GM23338 (cell line): ENCODE measurements around the gene PRCD. TPM values are rescaled to one million over a fixed set of nuclear protein-coding genes. Genes with fewer than 3 reads are reported as not detected.

Experiments
- ATAC-seq: fragments of 200-7000 bp; cut with Tn5 transposase; 3 replicates; pipeline ENCODE4 v1.9.1; 2020
- DNase-seq: peaks from one replicate; pipeline ENCODE4 v3.0.0-alpha.2; 2015; ENCODE audit warnings: low spot score
- H2AFZ ChIP-seq: fragments of 200-600 bp; sonication (generic); 2 replicates; pipeline ENCODE4 v1.8.0; 2016; ENCODE audit warnings: antibody characterized with exemption, mild to moderate bottlenecking, moderate library complexity
- H3F3A ChIP-seq: fragments of 200-600 bp; sonication (generic); replicated peaks from 2 replicates; pipeline ENCODE4 v1.8.0; 2017; ENCODE audit warnings: antibody characterized with exemption, mixed run types, low read depth
- H3K27ac ChIP-seq: fragments of 200-600 bp; sonication (generic); 2 replicates; pipeline ENCODE4 v1.6.1; 2016; ENCODE audit warnings: low read depth
- H3K27me3 ChIP-seq: fragments of 200-600 bp; sonication (generic); 2 replicates; pipeline ENCODE4 v1.8.0; 2016; ENCODE audit warnings: mild to moderate bottlenecking, mixed run types, moderate library complexity; ENCODE audit not compliant: insufficient read depth
- H3K36me3 ChIP-seq: fragments of 200-600 bp; sonication (generic); 2 replicates; pipeline ENCODE4 v1.8.0; 2016; ENCODE audit warnings: mild to moderate bottlenecking; ENCODE audit not compliant: insufficient read depth
- H3K4me1 ChIP-seq: fragments of 200-600 bp; sonication (generic); 2 replicates; pipeline ENCODE4 v1.8.0; 2016; ENCODE audit warnings: mild to moderate bottlenecking, moderate library complexity; ENCODE audit not compliant: insufficient read depth
- H3K4me2 ChIP-seq: fragments of 200-600 bp; sonication (generic); 2 replicates; pipeline ENCODE4 v1.7.1; 2017; ENCODE audit warnings: mixed run types
- H3K4me3 ChIP-seq: fragments of 200-600 bp; sonication (generic); 2 replicates; pipeline ENCODE4 v1.6.1; 2016; ENCODE audit warnings: mixed run types
- H3K79me2 ChIP-seq: fragments of 200-600 bp; sonication (generic); replicated peaks from 2 replicates; pipeline ENCODE4 v1.8.0; 2017; ENCODE audit warnings: mild to moderate bottlenecking; ENCODE audit not compliant: insufficient read depth
- H3K9me2 ChIP-seq: fragments of 200-600 bp; sonication (generic); 2 replicates; pipeline ENCODE4 v1.8.0; 2017; ENCODE audit not compliant: insufficient read depth
- H4K20me1 ChIP-seq: fragments of 200-600 bp; sonication (generic); replicated peaks from 2 replicates; pipeline ENCODE4 v1.8.0; 2017; ENCODE audit warnings: mild to moderate bottlenecking; ENCODE audit not compliant: insufficient read depth
- H3K27ac Mint-ChIP-seq: 2 replicates; pipeline ENCODE4 v1.8.0; 2020; ENCODE audit warnings: inconsistent platforms, mild to moderate bottlenecking, moderate library complexity, mixed read lengths
- H3K27me3 Mint-ChIP-seq: 3 replicates; pipeline ENCODE4 v1.8.0; 2022; ENCODE audit warnings: low read depth, mild to moderate bottlenecking, moderate library complexity, mixed read lengths, inconsistent platforms; ENCODE audit not compliant: insufficient read depth, poor library complexity
- H3K36me3 Mint-ChIP-seq: 3 replicates; pipeline ENCODE4 v1.8.0; 2021; ENCODE audit warnings: low read depth, mild to moderate bottlenecking, inconsistent platforms, moderate library complexity, mixed read lengths
- H3K4me1 Mint-ChIP-seq: 3 replicates; pipeline ENCODE4 v1.8.0; 2020; ENCODE audit warnings: mild to moderate bottlenecking, inconsistent platforms, mixed read lengths
- H3K4me3 Mint-ChIP-seq: 3 replicates; pipeline ENCODE4 v1.8.0; 2021; ENCODE audit warnings: moderate library complexity, mild to moderate bottlenecking, inconsistent platforms, mixed read lengths
- H3K9me3 Mint-ChIP-seq: 3 replicates; pipeline ENCODE4 v1.8.0; 2020; ENCODE audit warnings: moderate library complexity, mild to moderate bottlenecking, inconsistent platforms, mixed read lengths
- CREB1 ChIP-seq: fragments of 250-450 bp; sonication (Bioruptor Pico); IDR thresholded peaks from 2 replicates; pipeline ENCODE4 v1.5.0; 2020; ENCODE audit warnings: low read depth, mild to moderate bottlenecking, moderate library complexity
- EZH2 ChIP-seq: fragments of 200-600 bp; sonication (generic); IDR thresholded peaks from one replicate; pipeline ENCODE4 v1.8.0; 2017; ENCODE audit warnings: antibody characterized with exemption, mild to moderate bottlenecking, low read depth; ENCODE audit not compliant: unreplicated experiment
- JUNB ChIP-seq: IDR thresholded peaks from one replicate; pipeline ENCODE4 v1.6.1; 2016; ENCODE audit warnings: antibody characterized with exemption; ENCODE audit not compliant: unreplicated experiment
- NANOG ChIP-seq: IDR thresholded peaks from 2 replicates; pipeline ENCODE4 v1.6.1; 2016; ENCODE audit warnings: antibody characterized with exemption, borderline replicate concordance
- POLR2AphosphoS5 ChIP-seq: IDR thresholded peaks from 2 replicates; pipeline ENCODE4 v1.6.1; 2016; ENCODE audit warnings: antibody characterized with exemption, low read depth
- STAT1 ChIP-seq: IDR thresholded peaks from one replicate; pipeline ENCODE4 v1.6.1; 2016; ENCODE audit warnings: antibody characterized with exemption; ENCODE audit not compliant: unreplicated experiment
- ZNF114 ChIP-seq: fragments of 250-450 bp; sonication (Bioruptor Pico); IDR thresholded peaks from 2 replicates; pipeline ENCODE4 v1.5.0; 2020; ENCODE audit warnings: mild to moderate bottlenecking, moderate library complexity
- ZNF331 ChIP-seq: fragments of 250-450 bp; sonication (Bioruptor Pico); IDR thresholded peaks from 2 replicates; pipeline ENCODE4 v1.5.0; 2020; ENCODE audit warnings: low read depth, mild to moderate bottlenecking, moderate library complexity
- polyA plus RNA-seq: library from polyadenylated mRNA; unstranded; fragments of >200 nt; fragmentation: Nextera tagmentation; extraction: Ambion mirVana; gene quantifications from 2 replicates; pipeline ENCODE4 v1.2.1, GENCODE V29; 2016
- total RNA-seq: library from RNA; depleted of rRNA; stranded (reverse); fragments of >200 nt; shearing (Covaris generic); gene quantifications from 2 replicates; pipeline ENCODE4 v1.2.3, GENCODE V29; 2014
- TF ChIP-seq, protein P1 (sequence below): IDR thresholded peaks from 2 replicates; pipeline ENCODE4 v1.6.1; 2016; ENCODE audit warnings: antibody characterized with exemption
- TF ChIP-seq, protein P2 (sequence below): IDR thresholded peaks from one replicate; pipeline ENCODE4 v1.6.1; 2018; ENCODE audit warnings: antibody characterized with exemption; ENCODE audit not compliant: unreplicated experiment

PRCD gene
- total and polyA plus RNA-seq, 2 experiments from 2014 or later: 0.38 to 1.6 TPM

DNA sequence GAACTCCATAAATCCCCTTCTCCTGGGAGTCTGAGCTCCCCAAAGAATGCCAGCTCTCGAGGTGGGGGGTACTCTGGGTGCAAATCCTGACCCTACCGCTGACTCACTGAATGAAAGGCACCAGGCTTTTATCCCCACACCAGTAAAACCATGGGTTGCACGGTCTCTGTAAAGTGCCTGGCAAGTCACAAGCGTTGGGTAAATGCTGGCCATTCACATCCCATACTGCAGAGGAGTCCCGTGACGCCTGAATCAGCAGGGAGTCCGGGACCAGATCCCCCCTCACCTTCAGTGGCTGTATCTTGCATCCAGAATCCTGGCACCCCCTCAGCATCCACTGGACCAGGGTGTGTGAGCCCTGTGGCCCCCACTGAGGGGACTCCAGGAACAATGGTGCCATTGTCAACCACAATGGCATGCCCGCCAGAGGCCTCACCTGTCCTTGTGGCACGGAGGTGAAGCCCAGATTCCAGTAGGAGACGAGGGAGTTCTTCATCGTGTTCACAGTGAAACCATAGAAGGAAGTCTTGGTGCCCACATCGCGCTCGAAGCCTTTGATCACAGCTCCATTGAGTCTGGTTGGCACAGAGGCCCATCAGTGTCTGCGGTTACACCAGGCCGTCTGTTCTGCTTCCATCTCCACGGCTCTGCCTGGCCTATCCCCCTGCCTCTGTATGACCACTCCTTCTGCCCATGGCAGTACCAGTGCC is 32.5 kb downstream of the PRCD start:
- peaks cover 19% of the 10 kb centered on the region for H3K4me1 ChIP-seq
- ATAC-seq (no peak), DNase-seq (no peak)
- H3K27me3 Mint-ChIP-seq: peaks cover 13% of the 10 kb centered on the region
- peaks cover 23% of the 10 kb centered on the region for H3K4me1 Mint-ChIP-seq
- H3K4me3 ChIP-seq: no peak overlapping the region
- no peak overlapping the region for H2AFZ ChIP-seq
- peaks cover 11% of the 10 kb centered on the region for H3F3A ChIP-seq
- no peaks in the 10 kb centered on the region for H3K79me2 ChIP-seq
- no peak overlapping the region for H3K27ac ChIP-seq
- no peaks in the 10 kb centered on the region for H3K9me3 Mint-ChIP-seq
- H3K27me3 ChIP-seq: no peaks in the 10 kb centered on the region
- peaks cover 4% of the 10 kb centered on the region; the same call in 1 of the 2 replicates for H4K20me1 ChIP-seq
- TF ChIP-seq STAT1 (no peak), CREB1 (no peak), EZH2 (no peak), NANOG (no peak), JUNB (no peak)
- TF ChIP-seq, protein P1, sequence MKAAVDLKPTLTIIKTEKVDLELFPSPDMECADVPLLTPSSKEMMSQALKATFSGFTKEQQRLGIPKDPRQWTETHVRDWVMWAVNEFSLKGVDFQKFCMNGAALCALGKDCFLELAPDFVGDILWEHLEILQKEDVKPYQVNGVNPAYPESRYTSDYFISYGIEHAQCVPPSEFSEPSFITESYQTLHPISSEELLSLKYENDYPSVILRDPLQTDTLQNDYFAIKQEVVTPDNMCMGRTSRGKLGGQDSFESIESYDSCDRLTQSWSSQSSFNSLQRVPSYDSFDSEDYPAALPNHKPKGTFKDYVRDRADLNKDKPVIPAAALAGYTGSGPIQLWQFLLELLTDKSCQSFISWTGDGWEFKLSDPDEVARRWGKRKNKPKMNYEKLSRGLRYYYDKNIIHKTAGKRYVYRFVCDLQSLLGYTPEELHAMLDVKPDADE: no peak
- TF ChIP-seq, protein P2, sequence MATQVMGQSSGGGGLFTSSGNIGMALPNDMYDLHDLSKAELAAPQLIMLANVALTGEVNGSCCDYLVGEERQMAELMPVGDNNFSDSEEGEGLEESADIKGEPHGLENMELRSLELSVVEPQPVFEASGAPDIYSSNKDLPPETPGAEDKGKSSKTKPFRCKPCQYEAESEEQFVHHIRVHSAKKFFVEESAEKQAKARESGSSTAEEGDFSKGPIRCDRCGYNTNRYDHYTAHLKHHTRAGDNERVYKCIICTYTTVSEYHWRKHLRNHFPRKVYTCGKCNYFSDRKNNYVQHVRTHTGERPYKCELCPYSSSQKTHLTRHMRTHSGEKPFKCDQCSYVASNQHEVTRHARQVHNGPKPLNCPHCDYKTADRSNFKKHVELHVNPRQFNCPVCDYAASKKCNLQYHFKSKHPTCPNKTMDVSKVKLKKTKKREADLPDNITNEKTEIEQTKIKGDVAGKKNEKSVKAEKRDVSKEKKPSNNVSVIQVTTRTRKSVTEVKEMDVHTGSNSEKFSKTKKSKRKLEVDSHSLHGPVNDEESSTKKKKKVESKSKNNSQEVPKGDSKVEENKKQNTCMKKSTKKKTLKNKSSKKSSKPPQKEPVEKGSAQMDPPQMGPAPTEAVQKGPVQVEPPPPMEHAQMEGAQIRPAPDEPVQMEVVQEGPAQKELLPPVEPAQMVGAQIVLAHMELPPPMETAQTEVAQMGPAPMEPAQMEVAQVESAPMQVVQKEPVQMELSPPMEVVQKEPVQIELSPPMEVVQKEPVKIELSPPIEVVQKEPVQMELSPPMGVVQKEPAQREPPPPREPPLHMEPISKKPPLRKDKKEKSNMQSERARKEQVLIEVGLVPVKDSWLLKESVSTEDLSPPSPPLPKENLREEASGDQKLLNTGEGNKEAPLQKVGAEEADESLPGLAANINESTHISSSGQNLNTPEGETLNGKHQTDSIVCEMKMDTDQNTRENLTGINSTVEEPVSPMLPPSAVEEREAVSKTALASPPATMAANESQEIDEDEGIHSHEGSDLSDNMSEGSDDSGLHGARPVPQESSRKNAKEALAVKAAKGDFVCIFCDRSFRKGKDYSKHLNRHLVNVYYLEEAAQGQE: no peak
- no peaks in the 10 kb centered on the region for H3K9me2 ChIP-seq
- H3K4me2 ChIP-seq: no peak overlapping the region
- H3K27ac Mint-ChIP-seq: no peak overlapping the region
- no peaks in the 10 kb centered on the region for H3K36me3 Mint-ChIP-seq
- H3K36me3 ChIP-seq: peaks cover under 1% of the 10 kb centered on the region; the same call in 1 of the 2 replicates
- H3K4me3 Mint-ChIP-seq: no peak overlapping the region

DNA sequence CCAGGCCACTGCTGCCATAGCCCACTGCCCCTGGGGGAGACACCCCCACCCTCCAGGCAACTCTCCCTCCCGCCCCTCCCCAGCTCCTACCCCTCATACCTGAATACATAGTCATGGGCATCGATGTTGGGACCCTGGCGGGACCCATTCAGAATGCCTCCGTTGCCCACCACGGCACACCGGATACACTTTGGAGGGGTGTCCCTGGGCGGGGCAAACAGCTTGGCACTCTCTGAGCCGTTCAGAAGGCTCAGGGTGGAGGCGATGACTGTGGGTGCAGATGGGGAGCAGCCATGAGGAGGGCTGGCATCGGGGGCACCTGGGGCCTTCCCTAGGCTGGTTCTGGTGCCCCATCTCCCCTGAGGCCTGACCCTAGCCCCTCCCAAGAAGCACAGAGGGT is 33.3 kb downstream of the PRCD start:
- Histone ChIP-seq H3K4me2 (no peak overlapping the region), H3K27me3 (0 out of 2 replicates have a peak, but pooled peaks cover under 1% of the 10 kb centered on the region), H3K4me1 (peaks cover 12% of the 10 kb centered on the region), H3K4me3 (no peak overlapping the region), H4K20me1 (no peaks in the 10 kb centered on the region; the same call in 1 of the 2 replicates), H3K9me2 (no peaks in the 10 kb centered on the region), H3K79me2 (no peaks in the 10 kb centered on the region), H3K27ac (no peak overlapping the region), H3K36me3 (no peaks in the 10 kb centered on the region), H2AFZ (no peak overlapping the region), H3F3A (peaks cover 3% of the 10 kb centered on the region; the same call in 1 of the 2 replicates)
- Mint-ChIP-seq H3K36me3 (no peaks in the 10 kb centered on the region), H3K4me1 (peaks cover 16% of the 10 kb centered on the region), H3K4me3 (no peak overlapping the region), H3K27ac (no peak overlapping the region), H3K9me3 (no peaks in the 10 kb centered on the region), H3K27me3 (peaks cover 13% of the 10 kb centered on the region)
- ATAC-seq (no peak), DNase-seq (no peak)
- TF ChIP-seq, protein P1: no peak
- no peak for TF ChIP-seq JUNB
- TF ChIP-seq POLR2AphosphoS5: no peak
- TF ChIP-seq ZNF114 (CRISPR knock-in tag): no peak
- no peak for TF ChIP-seq ZNF331 (CRISPR knock-in tag)
